ENCODE data around the gene CNKSR1. TPM values are rescaled to one million over a fixed set of nuclear protein-coding genes. Genes with fewer than 3 reads are reported as not detected.

Gene CNKSR1
- total and polyA plus RNA-seq, 2 of the 13 experiments (the other 11 are each of a cell fraction or from before 2014, with no cell fraction given), result 3.4 to 8.9 TPM

DNA sequence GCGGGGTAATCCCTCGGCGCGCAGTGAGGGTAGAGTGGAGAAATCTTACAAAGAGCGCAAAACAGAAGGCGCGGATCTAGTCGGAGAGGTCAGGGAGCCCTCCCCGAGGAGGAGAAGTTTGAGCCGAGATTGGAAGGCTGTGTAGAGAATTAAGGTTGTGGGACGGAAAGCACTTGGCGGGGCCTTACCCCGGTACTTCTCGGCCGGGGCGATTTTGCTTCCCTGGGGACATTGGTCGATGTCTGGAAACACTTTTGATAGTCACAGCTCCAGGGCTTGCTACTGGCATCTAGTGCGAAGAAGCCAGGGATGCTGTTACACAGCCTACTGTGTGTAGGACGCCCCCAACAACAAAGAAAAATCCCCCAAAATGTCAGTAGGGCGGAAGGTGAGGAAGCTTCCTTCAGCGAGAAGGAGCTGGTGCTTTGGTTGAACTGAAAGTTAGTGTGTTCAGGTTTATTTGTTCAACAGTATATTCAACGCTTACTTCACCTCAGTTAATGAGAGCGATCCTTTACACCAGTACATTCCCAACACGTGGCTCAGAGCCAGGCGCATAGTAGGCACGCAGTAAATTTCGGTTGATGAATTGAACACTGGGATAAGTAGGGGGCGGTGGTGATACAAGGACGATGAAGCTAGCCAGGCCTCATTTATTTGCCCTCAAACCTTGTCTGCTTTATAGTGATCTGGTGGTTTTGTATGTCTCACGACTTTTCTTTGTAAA lies 57.5 kb downstream of the CNKSR1 start (continued):
- TF ChIP-seq, protein P1, sequence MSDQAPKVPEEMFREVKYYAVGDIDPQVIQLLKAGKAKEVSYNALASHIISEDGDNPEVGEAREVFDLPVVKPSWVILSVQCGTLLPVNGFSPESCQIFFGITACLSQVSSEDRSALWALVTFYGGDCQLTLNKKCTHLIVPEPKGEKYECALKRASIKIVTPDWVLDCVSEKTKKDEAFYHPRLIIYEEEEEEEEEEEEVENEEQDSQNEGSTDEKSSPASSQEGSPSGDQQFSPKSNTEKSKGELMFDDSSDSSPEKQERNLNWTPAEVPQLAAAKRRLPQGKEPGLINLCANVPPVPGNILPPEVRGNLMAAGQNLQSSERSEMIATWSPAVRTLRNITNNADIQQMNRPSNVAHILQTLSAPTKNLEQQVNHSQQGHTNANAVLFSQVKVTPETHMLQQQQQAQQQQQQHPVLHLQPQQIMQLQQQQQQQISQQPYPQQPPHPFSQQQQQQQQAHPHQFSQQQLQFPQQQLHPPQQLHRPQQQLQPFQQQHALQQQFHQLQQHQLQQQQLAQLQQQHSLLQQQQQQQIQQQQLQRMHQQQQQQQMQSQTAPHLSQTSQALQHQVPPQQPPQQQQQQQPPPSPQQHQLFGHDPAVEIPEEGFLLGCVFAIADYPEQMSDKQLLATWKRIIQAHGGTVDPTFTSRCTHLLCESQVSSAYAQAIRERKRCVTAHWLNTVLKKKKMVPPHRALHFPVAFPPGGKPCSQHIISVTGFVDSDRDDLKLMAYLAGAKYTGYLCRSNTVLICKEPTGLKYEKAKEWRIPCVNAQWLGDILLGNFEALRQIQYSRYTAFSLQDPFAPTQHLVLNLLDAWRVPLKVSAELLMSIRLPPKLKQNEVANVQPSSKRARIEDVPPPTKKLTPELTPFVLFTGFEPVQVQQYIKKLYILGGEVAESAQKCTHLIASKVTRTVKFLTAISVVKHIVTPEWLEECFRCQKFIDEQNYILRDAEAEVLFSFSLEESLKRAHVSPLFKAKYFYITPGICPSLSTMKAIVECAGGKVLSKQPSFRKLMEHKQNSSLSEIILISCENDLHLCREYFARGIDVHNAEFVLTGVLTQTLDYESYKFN (CRISPR knock-in tag; conservative IDR thresholded peaks at IDR 0.05), result peak; percentile 8; the same call in 1 of the 2 replicates
- TF ChIP-seq FOXC1 (CRISPR knock-in tag; IDR thresholded peaks at IDR 0.05; ENCODE audit: borderline replicate concordance) (0 out of 2 replicates have a peak, but pooled peaks have one; percentile 8), TP53 (CRISPR knock-in tag; conservative IDR thresholded peaks at IDR 0.05) (no peak), ZSCAN29 (CRISPR knock-in tag; conservative IDR thresholded peaks at IDR 0.05) (0 out of 2 replicates have a peak, but pooled peaks have one; percentile 63)
- TF ChIP-seq, protein P2, sequence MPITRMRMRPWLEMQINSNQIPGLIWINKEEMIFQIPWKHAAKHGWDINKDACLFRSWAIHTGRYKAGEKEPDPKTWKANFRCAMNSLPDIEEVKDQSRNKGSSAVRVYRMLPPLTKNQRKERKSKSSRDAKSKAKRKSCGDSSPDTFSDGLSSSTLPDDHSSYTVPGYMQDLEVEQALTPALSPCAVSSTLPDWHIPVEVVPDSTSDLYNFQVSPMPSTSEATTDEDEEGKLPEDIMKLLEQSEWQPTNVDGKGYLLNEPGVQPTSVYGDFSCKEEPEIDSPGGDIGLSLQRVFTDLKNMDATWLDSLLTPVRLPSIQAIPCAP (CRISPR knock-in tag; IDR thresholded peaks at IDR 0.05; ENCODE audit: low read depth), result no peak
- TF ChIP-seq, protein P3, sequence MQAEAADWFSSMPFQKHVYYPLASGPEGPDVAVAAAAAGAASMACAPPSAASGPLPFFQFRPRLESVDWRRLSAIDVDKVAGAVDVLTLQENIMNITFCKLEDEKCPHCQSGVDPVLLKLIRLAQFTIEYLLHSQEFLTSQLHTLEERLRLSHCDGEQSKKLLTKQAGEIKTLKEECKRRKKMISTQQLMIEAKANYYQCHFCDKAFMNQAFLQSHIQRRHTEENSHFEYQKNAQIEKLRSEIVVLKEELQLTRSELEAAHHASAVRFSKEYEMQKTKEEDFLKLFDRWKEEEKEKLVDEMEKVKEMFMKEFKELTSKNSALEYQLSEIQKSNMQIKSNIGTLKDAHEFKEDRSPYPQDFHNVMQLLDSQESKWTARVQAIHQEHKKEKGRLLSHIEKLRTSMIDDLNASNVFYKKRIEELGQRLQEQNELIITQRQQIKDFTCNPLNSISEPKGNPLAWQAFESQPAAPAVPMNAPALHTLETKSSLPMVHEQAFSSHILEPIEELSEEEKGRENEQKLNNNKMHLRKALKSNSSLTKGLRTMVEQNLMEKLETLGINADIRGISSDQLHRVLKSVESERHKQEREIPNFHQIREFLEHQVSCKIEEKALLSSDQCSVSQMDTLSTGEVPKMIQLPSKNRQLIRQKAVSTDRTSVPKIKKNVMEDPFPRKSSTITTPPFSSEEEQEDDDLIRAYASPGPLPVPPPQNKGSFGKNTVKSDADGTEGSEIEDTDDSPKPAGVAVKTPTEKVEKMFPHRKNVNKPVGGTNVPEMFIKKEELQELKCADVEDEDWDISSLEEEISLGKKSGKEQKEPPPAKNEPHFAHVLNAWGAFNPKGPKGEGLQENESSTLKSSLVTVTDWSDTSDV (CRISPR knock-in tag; IDR thresholded peaks at IDR 0.05), result no peak

Data from HepG2 (cell line).